Panc1 (cell line): ENCODE measurements around the gene FBXL12. TPM values are rescaled to one million over a fixed set of nuclear protein-coding genes. Genes with fewer than 3 reads are reported as not detected.

Source experiments
- ATAC-seq: fragments of 200-7000 bp; cut with Tn5 transposase; 2 replicates; pipeline ENCODE4 v1.9.1; 2020; ENCODE audit warnings: mild to moderate bottlenecking, moderate library complexity
- Bru-seq: library from RNA; stranded (reverse); fragments of 400-500 nt; gene quantifications from one replicate; lab custom pipeline; 2021; lab: Mats Ljungman, UMichigan
- BruChase-seq, 2 experiments: library from RNA; stranded (reverse); fragments of 400-500 nt; gene quantifications; one replicate each; lab custom pipeline; 2021; lab: Mats Ljungman, UMichigan
- BruUV-seq: library from RNA; stranded (reverse); fragments of 400-500 nt; replicated peaks from 2 replicates; lab custom pipeline; 2021; lab: Mats Ljungman, UMichigan
- CTCF ChIA-PET: fragments of 300-600 bp; sonication (Branson Sonifier 250); formaldehyde crosslinking; loops from one replicate; lab custom pipeline; 2022; ENCODE audit warnings: antibody characterized with exemption; lab: Charles Lee
- POLR2A ChIA-PET: fragments of 300-600 bp; sonication (Branson Sonifier 250); formaldehyde crosslinking; loops from one replicate; lab custom pipeline; 2022; ENCODE audit warnings: antibody characterized with exemption; lab: Charles Lee
- DNase-seq: peaks from one replicate; pipeline ENCODE4 v3.0.0-alpha.2; 2010; ENCODE audit warnings: low read depth, low spot score
- H3K27ac ChIP-seq: 2 replicates; pipeline ENCODE4 v1.5.1; 2011; ENCODE audit warnings: mild to moderate bottlenecking, low read length, inconsistent platforms
- H3K27me3 ChIP-seq: fragments of 200-500 bp; sonication (Bioruptor generic); 2 replicates; pipeline ENCODE4 v1.6.0; 2014; ENCODE audit warnings: low read length, inconsistent platforms; ENCODE audit not compliant: control insufficient read depth, insufficient read depth
- H3K36me3 ChIP-seq: fragments of 200-500 bp; sonication (Bioruptor generic); 2 replicates; pipeline ENCODE4 v1.5.1; 2014; ENCODE audit warnings: inconsistent platforms, mild to moderate bottlenecking, low read length, moderate library complexity; ENCODE audit not compliant: control insufficient read depth, insufficient read depth
- H3K4me1 ChIP-seq: 2 replicates; pipeline ENCODE4 v1.5.1; 2011; ENCODE audit warnings: inconsistent platforms, mild to moderate bottlenecking, low read length, moderate library complexity; ENCODE audit not compliant: control insufficient read depth, insufficient read depth
- H3K4me3 ChIP-seq, 2 experiments: 2 replicates each; pipeline ENCODE4 v1.5.1; 2011 to 2012; ENCODE audit warnings: low read depth in 2 of 2, low read length in 2 of 2, mild to moderate bottlenecking in 2 of 2, inconsistent platforms in 1 of 2, moderate library complexity in 1 of 2
- H3K9me3 ChIP-seq: fragments of 200-500 bp; sonication (Bioruptor generic); 2 replicates; pipeline ENCODE4 v1.5.1; 2014; ENCODE audit warnings: low read depth, mild to moderate bottlenecking, inconsistent platforms, low read length, moderate library complexity; ENCODE audit not compliant: control insufficient read depth, insufficient read depth
- POLR2AphosphoS5 ChIP-seq: IDR thresholded peaks from 2 replicates; pipeline ENCODE4 v1.6.1; 2012; ENCODE audit warnings: mild to moderate bottlenecking, low read depth, low read length, moderate library complexity
- SIN3A ChIP-seq: IDR thresholded peaks from 2 replicates; pipeline ENCODE4 v1.6.1; 2012; ENCODE audit warnings: low read depth, mild to moderate bottlenecking, low read length, moderate library complexity, borderline replicate concordance; ENCODE audit not compliant: insufficient read depth
- TCF7L2 ChIP-seq: IDR thresholded peaks from 2 replicates; pipeline ENCODE4 v1.6.1; 2011; ENCODE audit warnings: mild to moderate bottlenecking, low read depth, low read length, inconsistent platforms
- in situ Hi-C: cut with HindIII; loops from 2 replicates; pipeline ENCODE4 v1.10.0; 2016; ENCODE audit warnings: low sequenced_read_pairs, low pct_unique_long_range_greater_than_20kb
- intact Hi-C: fragments of 100-400 bp; cut with micrococcal nuclease; formaldehyde crosslinking; loops from one replicate; pipeline ENCODE4 v1.10.0; 2022; ENCODE audit not compliant: unreplicated experiment
- long read RNA-seq: library from polyadenylated mRNA; unstranded; transcript quantifications from one replicate; pipeline ENCODE4 v2.0.0, GENCODE V29; 2021; ENCODE audit not compliant: unreplicated experiment
- polyA plus RNA-seq: library from polyadenylated mRNA; unstranded; fragments of >200 nt; gene quantifications from one replicate; pipeline ENCODE4 v1.2.1, GENCODE V29; 2012; ENCODE audit warnings: missing spikeins; ENCODE audit not compliant: insufficient read length
- total RNA-seq: library from RNA; stranded (reverse); gene quantifications from one replicate; pipeline ENCODE4 v1.2.1, GENCODE V29; 2021; ENCODE audit not compliant: unreplicated experiment
- TF ChIP-seq, protein P1 (sequence below): fragments of 450-650 bp; IDR thresholded peaks from 2 replicates; pipeline ENCODE4 v1.5.1; 2017; ENCODE audit warnings: mild to moderate bottlenecking
- TF ChIP-seq, protein P2 (sequence below), 2 experiments: IDR thresholded peaks; 2 replicates each; pipeline ENCODE4 v1.6.1; 2011 to 2012; ENCODE audit warnings: low read depth in 2 of 2, control low read depth in 1 of 2, low read length in 1 of 2, mild to moderate bottlenecking in 1 of 2, moderate library complexity in 1 of 2; ENCODE audit not compliant: insufficient read depth in 1 of 2

FBXL12 gene, protein sequence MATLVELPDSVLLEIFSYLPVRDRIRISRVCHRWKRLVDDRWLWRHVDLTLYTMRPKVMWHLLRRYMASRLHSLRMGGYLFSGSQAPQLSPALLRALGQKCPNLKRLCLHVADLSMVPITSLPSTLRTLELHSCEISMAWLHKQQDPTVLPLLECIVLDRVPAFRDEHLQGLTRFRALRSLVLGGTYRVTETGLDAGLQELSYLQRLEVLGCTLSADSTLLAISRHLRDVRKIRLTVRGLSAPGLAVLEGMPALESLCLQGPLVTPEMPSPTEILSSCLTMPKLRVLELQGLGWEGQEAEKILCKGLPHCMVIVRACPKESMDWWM
- 29.2 TPM for total RNA-seq
- polyA plus RNA-seq, result 33.3 TPM
- Bru-seq, nascent RNA, result percentile 69 among the genes with signal in this experiment
- BruChase-seq, experiment 1, labeled RNA remaining after a 2-hour chase, result percentile 74 among the genes with signal in this experiment
- percentile 65 among the genes with signal in this experiment for BruChase-seq, experiment 2, labeled RNA remaining after a 6-hour chase
- long read RNA-seq, transcript FBXL12-205 (2 exons, 1,736 nt), result minor isoform, 6 of 59 reads
- long read RNA-seq, transcript FBXL12-201 (3 exons, 1,852 nt), result major isoform, 17 of 59 reads
- long read RNA-seq, partial matches to known transcripts, result 1 of 59 reads
- long read RNA-seq, other reads (novel, unspliced or antisense), result 24 of 59 reads

DNA sequence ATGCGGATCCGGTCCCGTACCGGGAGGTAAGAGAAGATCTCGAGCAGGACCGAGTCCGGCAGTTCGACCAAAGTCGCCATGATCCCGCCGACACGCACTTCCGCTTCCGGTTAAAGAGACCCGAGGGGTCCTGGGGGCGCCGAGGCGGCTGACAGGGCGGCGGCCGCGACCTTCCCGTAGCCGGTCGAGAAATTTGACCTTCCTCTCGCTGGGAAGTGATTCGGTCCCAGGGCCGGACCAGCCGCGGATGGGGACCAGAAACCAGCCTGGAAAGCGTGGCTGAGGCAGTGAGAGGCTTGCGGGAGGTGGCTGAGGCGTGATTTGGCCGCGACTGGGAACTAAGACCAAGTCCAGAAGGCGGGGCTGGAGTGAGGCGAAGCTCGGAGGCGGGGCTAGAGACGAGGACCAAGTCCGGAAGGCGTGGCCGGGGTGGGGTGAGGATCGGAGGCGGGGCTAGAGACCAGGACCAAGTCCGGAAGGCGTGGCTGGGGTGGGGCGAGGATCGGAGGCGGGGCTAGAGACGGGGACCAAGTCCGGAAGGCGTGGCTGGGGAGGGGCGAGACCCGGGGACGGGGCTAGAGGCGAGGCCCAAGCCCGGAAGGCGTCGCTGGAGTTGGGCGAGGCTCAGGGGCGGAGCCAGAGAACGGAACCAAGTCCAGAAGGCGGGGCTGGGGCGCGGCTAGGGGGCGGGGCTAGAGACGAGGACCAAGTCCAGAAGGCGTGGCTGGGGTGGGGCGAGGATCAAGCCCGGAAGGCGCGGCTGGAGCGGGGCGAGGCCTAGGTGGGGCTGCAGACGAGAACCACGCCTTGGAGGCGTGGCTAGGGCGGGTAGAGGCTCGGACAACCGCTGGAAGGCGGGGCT, at the start of gene FBXL12:
Gene FBXL12, minus strand, starts transcription at position 346 of the 862 bp plus-strand sequence. Its CDS starts 266 bp downstream, at position 80.
- no peaks in the 10 kb centered on the region for H3K36me3 ChIP-seq
- TF ChIP-seq SIN3A (no peak), POLR2AphosphoS5 (peak; percentile 81), TCF7L2 (peak; percentile 38; the same call in 1 of the 2 replicates)
- H3K27me3 ChIP-seq, result no peaks in the 10 kb centered on the region
- POLR2A ChIA-PET, result no interaction called here
- intact Hi-C loops, result no loop called here
- BruUV-seq, result no TSS peak
- H3K4me1 ChIP-seq, result no peaks in the 10 kb centered on the region
- H3K9me3 ChIP-seq, result no peaks in the 10 kb centered on the region
- peak within 1 kb of the TSS; percentile 86 for H3K27ac ChIP-seq
- peak within 1 kb of the TSS; percentile 91 to 92 for H3K4me3 ChIP-seq
- peak; percentile 92 for ATAC-seq
- CTCF ChIA-PET, result interaction anchor here (0.7 kb wide), 1 partner anchor 612 kb away, joined by 12 read pairs; no protein-coding TSS in a partner anchor
- in situ Hi-C loops, result no loop called here
- DNase-seq, result peak; percentile 85

DNA sequence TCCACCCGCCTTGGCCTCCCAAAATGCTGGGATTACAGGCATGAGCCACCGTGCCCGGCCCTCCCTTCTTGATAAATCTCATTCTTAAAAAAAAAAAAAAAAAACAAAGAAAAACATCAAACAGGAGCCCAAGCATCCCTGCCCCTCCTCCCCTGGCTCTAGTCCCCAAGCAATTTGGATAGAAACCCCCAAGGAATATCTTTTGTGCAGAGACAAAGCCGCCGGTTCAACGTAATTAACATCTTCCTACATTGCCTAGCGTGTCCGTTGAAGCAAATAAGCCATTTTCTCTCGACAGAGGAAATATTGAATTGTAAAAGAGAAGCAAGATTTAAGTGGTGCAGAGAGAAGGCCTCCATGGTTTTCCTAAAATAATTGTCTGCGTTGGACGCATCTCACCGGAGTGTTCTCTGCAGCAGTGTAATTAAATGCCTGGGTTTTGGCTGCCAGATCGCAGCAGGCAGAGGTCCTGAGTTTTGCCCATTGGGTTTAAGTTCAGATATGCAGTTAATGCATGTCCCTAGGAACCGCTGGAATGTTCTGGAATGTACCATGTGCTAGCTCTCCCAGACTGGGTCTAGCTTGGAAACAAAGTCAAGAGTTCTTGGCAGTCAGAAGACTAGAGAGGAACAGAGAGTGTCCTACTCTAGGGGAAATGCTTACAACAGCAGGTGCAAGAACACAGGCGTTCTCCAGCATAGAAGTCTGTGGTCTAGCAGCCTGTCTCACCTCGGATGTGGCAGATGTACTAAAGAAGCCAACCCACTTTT, 47.0 kb upstream of the FBXL12 start:
- DNase-seq (no peak), ATAC-seq (no peak)
- Histone ChIP-seq H3K4me3 (no peak overlapping the region), H3K36me3 (no peaks in the 10 kb centered on the region), H3K27me3 (no peaks in the 10 kb centered on the region), H3K4me1 (no peaks in the 10 kb centered on the region), H3K9me3 (no peaks in the 10 kb centered on the region), H3K27ac (no peak overlapping the region)
- TF ChIP-seq TCF7L2 (no peak), POLR2AphosphoS5 (no peak), SIN3A (no peak)
- TF ChIP-seq, protein P1, sequence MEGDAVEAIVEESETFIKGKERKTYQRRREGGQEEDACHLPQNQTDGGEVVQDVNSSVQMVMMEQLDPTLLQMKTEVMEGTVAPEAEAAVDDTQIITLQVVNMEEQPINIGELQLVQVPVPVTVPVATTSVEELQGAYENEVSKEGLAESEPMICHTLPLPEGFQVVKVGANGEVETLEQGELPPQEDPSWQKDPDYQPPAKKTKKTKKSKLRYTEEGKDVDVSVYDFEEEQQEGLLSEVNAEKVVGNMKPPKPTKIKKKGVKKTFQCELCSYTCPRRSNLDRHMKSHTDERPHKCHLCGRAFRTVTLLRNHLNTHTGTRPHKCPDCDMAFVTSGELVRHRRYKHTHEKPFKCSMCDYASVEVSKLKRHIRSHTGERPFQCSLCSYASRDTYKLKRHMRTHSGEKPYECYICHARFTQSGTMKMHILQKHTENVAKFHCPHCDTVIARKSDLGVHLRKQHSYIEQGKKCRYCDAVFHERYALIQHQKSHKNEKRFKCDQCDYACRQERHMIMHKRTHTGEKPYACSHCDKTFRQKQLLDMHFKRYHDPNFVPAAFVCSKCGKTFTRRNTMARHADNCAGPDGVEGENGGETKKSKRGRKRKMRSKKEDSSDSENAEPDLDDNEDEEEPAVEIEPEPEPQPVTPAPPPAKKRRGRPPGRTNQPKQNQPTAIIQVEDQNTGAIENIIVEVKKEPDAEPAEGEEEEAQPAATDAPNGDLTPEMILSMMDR, result no peak
- TF ChIP-seq, protein P2, sequence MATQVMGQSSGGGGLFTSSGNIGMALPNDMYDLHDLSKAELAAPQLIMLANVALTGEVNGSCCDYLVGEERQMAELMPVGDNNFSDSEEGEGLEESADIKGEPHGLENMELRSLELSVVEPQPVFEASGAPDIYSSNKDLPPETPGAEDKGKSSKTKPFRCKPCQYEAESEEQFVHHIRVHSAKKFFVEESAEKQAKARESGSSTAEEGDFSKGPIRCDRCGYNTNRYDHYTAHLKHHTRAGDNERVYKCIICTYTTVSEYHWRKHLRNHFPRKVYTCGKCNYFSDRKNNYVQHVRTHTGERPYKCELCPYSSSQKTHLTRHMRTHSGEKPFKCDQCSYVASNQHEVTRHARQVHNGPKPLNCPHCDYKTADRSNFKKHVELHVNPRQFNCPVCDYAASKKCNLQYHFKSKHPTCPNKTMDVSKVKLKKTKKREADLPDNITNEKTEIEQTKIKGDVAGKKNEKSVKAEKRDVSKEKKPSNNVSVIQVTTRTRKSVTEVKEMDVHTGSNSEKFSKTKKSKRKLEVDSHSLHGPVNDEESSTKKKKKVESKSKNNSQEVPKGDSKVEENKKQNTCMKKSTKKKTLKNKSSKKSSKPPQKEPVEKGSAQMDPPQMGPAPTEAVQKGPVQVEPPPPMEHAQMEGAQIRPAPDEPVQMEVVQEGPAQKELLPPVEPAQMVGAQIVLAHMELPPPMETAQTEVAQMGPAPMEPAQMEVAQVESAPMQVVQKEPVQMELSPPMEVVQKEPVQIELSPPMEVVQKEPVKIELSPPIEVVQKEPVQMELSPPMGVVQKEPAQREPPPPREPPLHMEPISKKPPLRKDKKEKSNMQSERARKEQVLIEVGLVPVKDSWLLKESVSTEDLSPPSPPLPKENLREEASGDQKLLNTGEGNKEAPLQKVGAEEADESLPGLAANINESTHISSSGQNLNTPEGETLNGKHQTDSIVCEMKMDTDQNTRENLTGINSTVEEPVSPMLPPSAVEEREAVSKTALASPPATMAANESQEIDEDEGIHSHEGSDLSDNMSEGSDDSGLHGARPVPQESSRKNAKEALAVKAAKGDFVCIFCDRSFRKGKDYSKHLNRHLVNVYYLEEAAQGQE (IDR thresholded peaks at IDR 0.05; ENCODE audit: insufficient read depth in 1 of 2, low read depth in 2 of 2, low read length in 1 of 2), result no peak
- ChIA-PET CTCF (no interaction called here), POLR2A (no interaction called here)
- intact Hi-C loops, result no loop called here
- in situ Hi-C loops, result no loop called here
- BruUV-seq, result no TSS peak
